Panc1 (cell line): ENCODE data around the gene RMI1. TPM values are rescaled to one million over a fixed set of nuclear protein-coding genes. Genes with fewer than 3 reads are reported as not detected.

Experiments
- ATAC-seq: fragments of 200-7000 bp; cut with Tn5 transposase; 2 replicates; pipeline ENCODE4 v1.9.1; 2020; ENCODE audit warnings: mild to moderate bottlenecking, moderate library complexity
- BruUV-seq: library from RNA; stranded (reverse); fragments of 400-500 nt; replicated peaks from 2 replicates; lab custom pipeline; 2021; lab: Mats Ljungman, UMichigan
- CTCF ChIA-PET: fragments of 300-600 bp; sonication (Branson Sonifier 250); formaldehyde crosslinking; loops from one replicate; lab custom pipeline; 2022; ENCODE audit warnings: antibody characterized with exemption; lab: Charles Lee
- POLR2A ChIA-PET: fragments of 300-600 bp; sonication (Branson Sonifier 250); formaldehyde crosslinking; loops from one replicate; lab custom pipeline; 2022; ENCODE audit warnings: antibody characterized with exemption; lab: Charles Lee
- DNase-seq: peaks from one replicate; pipeline ENCODE4 v3.0.0-alpha.2; 2010; ENCODE audit warnings: low read depth, low spot score
- H3K27ac ChIP-seq: 2 replicates; pipeline ENCODE4 v1.5.1; 2011; ENCODE audit warnings: mild to moderate bottlenecking, low read length, inconsistent platforms
- H3K27me3 ChIP-seq: fragments of 200-500 bp; sonication (Bioruptor generic); 2 replicates; pipeline ENCODE4 v1.6.0; 2014; ENCODE audit warnings: low read length, inconsistent platforms; ENCODE audit not compliant: control insufficient read depth, insufficient read depth
- H3K36me3 ChIP-seq: fragments of 200-500 bp; sonication (Bioruptor generic); 2 replicates; pipeline ENCODE4 v1.5.1; 2014; ENCODE audit warnings: inconsistent platforms, mild to moderate bottlenecking, low read length, moderate library complexity; ENCODE audit not compliant: control insufficient read depth, insufficient read depth
- H3K4me1 ChIP-seq: 2 replicates; pipeline ENCODE4 v1.5.1; 2011; ENCODE audit warnings: inconsistent platforms, mild to moderate bottlenecking, low read length, moderate library complexity; ENCODE audit not compliant: control insufficient read depth, insufficient read depth
- H3K4me3 ChIP-seq, 2 experiments: 2 replicates each; pipeline ENCODE4 v1.5.1; 2011 to 2012; ENCODE audit warnings: low read depth in 2 of 2, low read length in 2 of 2, mild to moderate bottlenecking in 2 of 2, inconsistent platforms in 1 of 2, moderate library complexity in 1 of 2
- H3K9me3 ChIP-seq: fragments of 200-500 bp; sonication (Bioruptor generic); 2 replicates; pipeline ENCODE4 v1.5.1; 2014; ENCODE audit warnings: low read depth, mild to moderate bottlenecking, inconsistent platforms, low read length, moderate library complexity; ENCODE audit not compliant: control insufficient read depth, insufficient read depth
- CTCF ChIP-seq: fragments of 450-650 bp; IDR thresholded peaks from 2 replicates; pipeline ENCODE4 v1.5.1; 2017; ENCODE audit warnings: mild to moderate bottlenecking
- POLR2AphosphoS5 ChIP-seq: IDR thresholded peaks from 2 replicates; pipeline ENCODE4 v1.6.1; 2012; ENCODE audit warnings: mild to moderate bottlenecking, low read depth, low read length, moderate library complexity
- SIN3A ChIP-seq: IDR thresholded peaks from 2 replicates; pipeline ENCODE4 v1.6.1; 2012; ENCODE audit warnings: low read depth, mild to moderate bottlenecking, low read length, moderate library complexity, borderline replicate concordance; ENCODE audit not compliant: insufficient read depth
- TCF7L2 ChIP-seq: IDR thresholded peaks from 2 replicates; pipeline ENCODE4 v1.6.1; 2011; ENCODE audit warnings: mild to moderate bottlenecking, low read depth, low read length, inconsistent platforms
- in situ Hi-C: cut with HindIII; loops from 2 replicates; pipeline ENCODE4 v1.10.0; 2016; ENCODE audit warnings: low sequenced_read_pairs, low pct_unique_long_range_greater_than_20kb
- intact Hi-C: fragments of 100-400 bp; cut with micrococcal nuclease; formaldehyde crosslinking; loops from one replicate; pipeline ENCODE4 v1.10.0; 2022; ENCODE audit not compliant: unreplicated experiment
- total RNA-seq: library from RNA; stranded (reverse); gene quantifications from one replicate; pipeline ENCODE4 v1.2.1, GENCODE V29; 2021; ENCODE audit not compliant: unreplicated experiment
- TF ChIP-seq, protein P1 (sequence below), 2 experiments: IDR thresholded peaks; 2 replicates each; pipeline ENCODE4 v1.6.1; 2011 to 2012; ENCODE audit warnings: low read depth in 2 of 2, control low read depth in 1 of 2, low read length in 1 of 2, mild to moderate bottlenecking in 1 of 2, moderate library complexity in 1 of 2; ENCODE audit not compliant: insufficient read depth in 1 of 2

Gene RMI1
- total RNA-seq, 1 experiment from 2014 or later: 14.6 TPM

- no peak overlapping the region for H3K4me3 ChIP-seq
- H3K27me3 ChIP-seq: no peaks in the 10 kb centered on the region
- H3K36me3 ChIP-seq: no peaks in the 10 kb centered on the region
- H3K27ac ChIP-seq: no peak overlapping the region
- no peaks in the 10 kb centered on the region for H3K4me1 ChIP-seq
- TF ChIP-seq TCF7L2: no peak
- TF ChIP-seq CTCF: no peak
- no peak for TF ChIP-seq POLR2AphosphoS5
- TF ChIP-seq, protein P1, sequence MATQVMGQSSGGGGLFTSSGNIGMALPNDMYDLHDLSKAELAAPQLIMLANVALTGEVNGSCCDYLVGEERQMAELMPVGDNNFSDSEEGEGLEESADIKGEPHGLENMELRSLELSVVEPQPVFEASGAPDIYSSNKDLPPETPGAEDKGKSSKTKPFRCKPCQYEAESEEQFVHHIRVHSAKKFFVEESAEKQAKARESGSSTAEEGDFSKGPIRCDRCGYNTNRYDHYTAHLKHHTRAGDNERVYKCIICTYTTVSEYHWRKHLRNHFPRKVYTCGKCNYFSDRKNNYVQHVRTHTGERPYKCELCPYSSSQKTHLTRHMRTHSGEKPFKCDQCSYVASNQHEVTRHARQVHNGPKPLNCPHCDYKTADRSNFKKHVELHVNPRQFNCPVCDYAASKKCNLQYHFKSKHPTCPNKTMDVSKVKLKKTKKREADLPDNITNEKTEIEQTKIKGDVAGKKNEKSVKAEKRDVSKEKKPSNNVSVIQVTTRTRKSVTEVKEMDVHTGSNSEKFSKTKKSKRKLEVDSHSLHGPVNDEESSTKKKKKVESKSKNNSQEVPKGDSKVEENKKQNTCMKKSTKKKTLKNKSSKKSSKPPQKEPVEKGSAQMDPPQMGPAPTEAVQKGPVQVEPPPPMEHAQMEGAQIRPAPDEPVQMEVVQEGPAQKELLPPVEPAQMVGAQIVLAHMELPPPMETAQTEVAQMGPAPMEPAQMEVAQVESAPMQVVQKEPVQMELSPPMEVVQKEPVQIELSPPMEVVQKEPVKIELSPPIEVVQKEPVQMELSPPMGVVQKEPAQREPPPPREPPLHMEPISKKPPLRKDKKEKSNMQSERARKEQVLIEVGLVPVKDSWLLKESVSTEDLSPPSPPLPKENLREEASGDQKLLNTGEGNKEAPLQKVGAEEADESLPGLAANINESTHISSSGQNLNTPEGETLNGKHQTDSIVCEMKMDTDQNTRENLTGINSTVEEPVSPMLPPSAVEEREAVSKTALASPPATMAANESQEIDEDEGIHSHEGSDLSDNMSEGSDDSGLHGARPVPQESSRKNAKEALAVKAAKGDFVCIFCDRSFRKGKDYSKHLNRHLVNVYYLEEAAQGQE (IDR thresholded peaks at IDR 0.05; ENCODE audit: insufficient read depth in 1 of 2, low read depth in 2 of 2, low read length in 1 of 2): no peak
- no peak for TF ChIP-seq SIN3A
- no TSS peak for BruUV-seq
- H3K9me3 ChIP-seq: no peaks in the 10 kb centered on the region
- in situ Hi-C loops (no loop called here), intact Hi-C loops (no loop called here)
- DNase-seq: no peak
- no peak for ATAC-seq
- CTCF ChIA-PET: no interaction called here
- POLR2A ChIA-PET: no interaction called here
These were observed 11.8 kb downstream of the RMI1 start for GRCh38 chr9:83992407-83992806.

DNA sequence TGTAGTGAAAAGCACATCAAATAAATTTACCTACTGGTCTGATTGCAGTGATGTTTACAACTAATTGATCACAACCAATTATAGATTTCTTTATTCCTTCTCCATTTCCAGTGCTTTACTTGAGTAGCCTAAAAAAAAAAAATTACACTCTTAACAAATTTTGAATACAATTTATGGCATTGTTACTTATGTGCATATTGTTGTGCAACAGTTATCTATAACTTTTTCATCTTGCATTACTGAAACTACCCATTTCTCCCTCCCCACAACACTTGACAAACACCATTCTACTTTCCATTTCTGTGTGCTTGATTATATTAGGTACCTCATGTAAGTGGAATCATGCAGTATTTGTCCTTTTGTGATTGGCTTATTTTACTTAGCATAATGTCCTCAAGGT, 12.3 kb downstream of the RMI1 start:
- ChIA-PET CTCF (no interaction called here), POLR2A (no interaction called here)
- DNase-seq: no peak
- TF ChIP-seq SIN3A (no peak), TCF7L2 (no peak), CTCF (no peak), POLR2AphosphoS5 (no peak)
- TF ChIP-seq, protein P1 (IDR thresholded peaks at IDR 0.05; ENCODE audit: insufficient read depth in 1 of 2, low read depth in 2 of 2, low read length in 1 of 2): no peak
- Histone ChIP-seq H3K36me3 (no peaks in the 10 kb centered on the region), H3K27me3 (no peaks in the 10 kb centered on the region), H3K4me3 (no peak overlapping the region), H3K9me3 (no peaks in the 10 kb centered on the region), H3K27ac (no peak overlapping the region), H3K4me1 (no peaks in the 10 kb centered on the region)
- no peak for ATAC-seq
- in situ Hi-C loops (no loop called here), intact Hi-C loops (no loop called here)
- BruUV-seq: no TSS peak
